CD4-positive, CD25-positive, alpha-beta regulatory T cell (primary cell): ENCODE measurements around the gene FSD1L. TPM values are rescaled to one million over a fixed set of nuclear protein-coding genes. Genes with fewer than 3 reads are reported as not detected.
A peak's percentile ranks its signal among the peaks of the same experiment; 100 is the strongest.

Source experiments
- ATAC-seq, 2 donors: fragments of 150-1000 bp; cut with Tn5 transposase; one replicate each; pipeline ENCODE4 v1.10.0; 2021; ENCODE audit warnings: low read depth in 2 of 2, moderate number of reproducible peaks in 2 of 2, moderate library complexity in 1 of 2
- DNase-seq, 3 donors: peaks; one replicate each; pipeline versions ENCODE4 v3.0.0 to v3.0.0-alpha.2; 2012 to 2022; ENCODE audit warnings: mixed read lengths in 1 of 3
- H3K27ac ChIP-seq: one replicate; pipeline ENCODE4 v1.7.0; 2013; ENCODE audit warnings: mild to moderate bottlenecking, low read length; ENCODE audit not compliant: insufficient read depth, poor library complexity, severe bottlenecking
- H3K27me3 ChIP-seq: one replicate; pipeline ENCODE4 v1.7.0; 2013; ENCODE audit warnings: low read length; ENCODE audit not compliant: control insufficient read depth, insufficient read depth
- H3K36me3 ChIP-seq: one replicate; pipeline ENCODE4 v1.7.0; 2013; ENCODE audit warnings: mild to moderate bottlenecking, low read length, moderate library complexity; ENCODE audit not compliant: control insufficient read depth, insufficient read depth
- H3K4me1 ChIP-seq: 2 replicates; pipeline ENCODE4 v1.7.0; 2013; ENCODE audit warnings: mild to moderate bottlenecking, low read length; ENCODE audit not compliant: insufficient read depth, control insufficient read depth, poor library complexity, severe bottlenecking
- H3K4me3 ChIP-seq: one replicate; pipeline ENCODE4 v1.7.0; 2013; ENCODE audit warnings: low read depth, mild to moderate bottlenecking, low read length, moderate library complexity
- H3K9me3 ChIP-seq, 2 experiments: 1 replicate in 1 of 2; 2 replicates in 1 of 2; pipeline ENCODE4 v1.7.0; 2013; ENCODE audit warnings: low read length in 2 of 2, mild to moderate bottlenecking in 1 of 2, moderate library complexity in 1 of 2; ENCODE audit not compliant: control insufficient read depth in 2 of 2
- H3K27ac Mint-ChIP-seq, 3 donors: one replicate each; pipeline ENCODE4 v1.8.0; 2020 to 2022; ENCODE audit warnings: mild to moderate bottlenecking in 3 of 3, mixed read lengths in 3 of 3, moderate library complexity in 2 of 3
- H3K27me3 Mint-ChIP-seq: one replicate; pipeline ENCODE4 v1.8.0; 2022; ENCODE audit warnings: mild to moderate bottlenecking, mixed read lengths
- H3K36me3 Mint-ChIP-seq: one replicate; pipeline ENCODE4 v1.8.0; 2020; ENCODE audit warnings: mixed read lengths
- H3K4me1 Mint-ChIP-seq, 4 donors: one replicate each; pipeline ENCODE4 v1.8.0; 2020 to 2022; ENCODE audit warnings: mixed read lengths in 4 of 4, mild to moderate bottlenecking in 1 of 4
- H3K4me3 Mint-ChIP-seq, 4 donors: one replicate each; pipeline ENCODE4 v1.8.0; 2020 to 2022; ENCODE audit warnings: mild to moderate bottlenecking in 4 of 4, mixed read lengths in 4 of 4, moderate library complexity in 3 of 4
- H3K9me3 Mint-ChIP-seq, 7 donors: one replicate each; pipeline ENCODE4 v1.8.0; 2020 to 2022; ENCODE audit warnings: mixed read lengths in 7 of 7, mild to moderate bottlenecking in 3 of 7, moderate library complexity in 2 of 7
- polyA plus RNA-seq, 4 donors: library from polyadenylated mRNA; unstranded; fragments of 300-500 nt; fragmentation: Illumina TruSeq; gene quantifications; one replicate each; pipeline ENCODE4 v1.2.3, GENCODE V29; 2021
- total RNA-seq: library from RNA; stranded (reverse); gene quantifications from one replicate; pipeline ENCODE4 v1.2.3, GENCODE V29; 2022

Gene FSD1L
- total and polyA plus RNA-seq, 5 donors from 2014 or later = 0.45 to 1.6 (median 0.74) TPM

- no peak for DNase-seq
- no peak overlapping the region for H3K4me3 ChIP-seq
- H3K9me3 Mint-ChIP-seq = peaks cover 0 to 2% (median 0%) of the 10 kb centered on the region in 7 donors
- H3K4me3 Mint-ChIP-seq = no peak overlapping the region
- no peak for ATAC-seq
- no peaks in the 10 kb centered on the region for H3K36me3 ChIP-seq
- H3K4me1 Mint-ChIP-seq = no peaks in the 10 kb centered on the region
- no peaks in the 10 kb centered on the region for H3K36me3 Mint-ChIP-seq
- no peak overlapping the region for H3K27ac ChIP-seq
- H3K27me3 Mint-ChIP-seq = peaks cover 10% of the 10 kb centered on the region
- H3K27ac Mint-ChIP-seq = no peak overlapping the region
- no peaks in the 10 kb centered on the region for H3K4me1 ChIP-seq
- H3K9me3 ChIP-seq = no peaks in the 10 kb centered on the region
- H3K27me3 ChIP-seq = no peaks in the 10 kb centered on the region
These were observed 9.6 kb upstream of the FSD1L start for GRCh38 chr9:105438141-105438806.

GRCh38 chr9:105439428-105439827 is 8.4 kb upstream of the FSD1L start:
- no peaks in the 10 kb centered on the region for H3K36me3 Mint-ChIP-seq
- Histone ChIP-seq H3K36me3 (no peaks in the 10 kb centered on the region), H3K9me3 (no peaks in the 10 kb centered on the region), H3K4me1 (no peaks in the 10 kb centered on the region), H3K4me3 (no peak overlapping the region), H3K27me3 (no peaks in the 10 kb centered on the region), H3K27ac (no peak overlapping the region)
- H3K4me1 Mint-ChIP-seq = no peaks in the 10 kb centered on the region
- DNase-seq = no peak
- H3K9me3 Mint-ChIP-seq = no peaks in the 10 kb centered on the region
- H3K4me3 Mint-ChIP-seq = no peak overlapping the region
- ATAC-seq = no peak
- peaks cover 5% of the 10 kb centered on the region for H3K27me3 Mint-ChIP-seq
- H3K27ac Mint-ChIP-seq = no peak overlapping the region

GRCh38 chr9:105441616-105442160 is 6.1 kb upstream of the FSD1L start:
- no peak overlapping the region for H3K4me3 Mint-ChIP-seq
- Histone ChIP-seq H3K27me3 (no peaks in the 10 kb centered on the region), H3K27ac (no peak overlapping the region), H3K9me3 (no peaks in the 10 kb centered on the region), H3K4me1 (no peaks in the 10 kb centered on the region), H3K4me3 (no peak overlapping the region), H3K36me3 (no peaks in the 10 kb centered on the region)
- no peaks in the 10 kb centered on the region for H3K9me3 Mint-ChIP-seq
- no peaks in the 10 kb centered on the region for H3K36me3 Mint-ChIP-seq
- peaks cover 0 to 2% (median 0%) of the 10 kb centered on the region in 4 donors for H3K4me1 Mint-ChIP-seq
- DNase-seq (no peak), ATAC-seq (no peak)
- no peak overlapping the region for H3K27ac Mint-ChIP-seq
- peaks cover 5% of the 10 kb centered on the region for H3K27me3 Mint-ChIP-seq

- Mint-ChIP-seq H3K27ac (no peak overlapping the region), H3K4me3 (no peak overlapping the region), H3K27me3 (peaks cover 5% of the 10 kb centered on the region), H3K4me1 (peaks cover 0 to 5% (median 1%) of the 10 kb centered on the region in 4 donors), H3K9me3 (no peaks in the 10 kb centered on the region), H3K36me3 (no peaks in the 10 kb centered on the region)
- Histone ChIP-seq H3K36me3 (no peaks in the 10 kb centered on the region), H3K4me1 (peaks cover 6% of the 10 kb centered on the region), H3K27me3 (no peaks in the 10 kb centered on the region), H3K9me3 (no peaks in the 10 kb centered on the region), H3K27ac (no peak overlapping the region), H3K4me3 (no peak overlapping the region)
- no peak for ATAC-seq
- no peak for DNase-seq
These were observed 4.7 kb upstream of the FSD1L start for GRCh38 chr9:105443121-105443520.

- Histone ChIP-seq H3K27ac (no peak overlapping the region), H3K27me3 (no peaks in the 10 kb centered on the region), H3K36me3 (no peaks in the 10 kb centered on the region), H3K4me1 (peaks cover 13% of the 10 kb centered on the region), H3K9me3 (no peaks in the 10 kb centered on the region), H3K4me3 (no peak overlapping the region)
- peaks cover 5% of the 10 kb centered on the region for H3K27me3 Mint-ChIP-seq
- peak overlapping the region in 1 of 4 donors; percentile 55 for H3K4me3 Mint-ChIP-seq
- H3K36me3 Mint-ChIP-seq = no peaks in the 10 kb centered on the region
- peaks cover 6 to 11% (median 8%) of the 10 kb centered on the region in 4 donors for H3K4me1 Mint-ChIP-seq
- DNase-seq (no peak), ATAC-seq (no peak)
- no peak overlapping the region for H3K27ac Mint-ChIP-seq
- no peaks in the 10 kb centered on the region for H3K9me3 Mint-ChIP-seq
These were observed 3.7 kb upstream of the FSD1L start for GRCh38 chr9:105444130-105444529.

GRCh38 chr9:105445203-105445881 is 2.5 kb upstream of the FSD1L start:
- Histone ChIP-seq H3K27ac (no peak overlapping the region), H3K9me3 (no peaks in the 10 kb centered on the region), H3K27me3 (no peaks in the 10 kb centered on the region), H3K4me3 (no peak overlapping the region), H3K36me3 (no peaks in the 10 kb centered on the region), H3K4me1 (peaks cover 13% of the 10 kb centered on the region)
- Mint-ChIP-seq H3K9me3 (no peaks in the 10 kb centered on the region), H3K4me3 (peak overlapping the region in 2 of 4 donors; percentile 21 to 88), H3K27me3 (peaks cover 5% of the 10 kb centered on the region), H3K36me3 (no peaks in the 10 kb centered on the region), H3K27ac (no peak overlapping the region), H3K4me1 (peaks cover 6 to 11% (median 10%) of the 10 kb centered on the region in 4 donors)
- no peak for DNase-seq
- no peak for ATAC-seq

GRCh38 chr9:105447386-105447813 is 434 bp upstream of the FSD1L start:
- DNase-seq (peak in 1 of 3 donors; percentile 3), ATAC-seq (no peak)
- H3K27ac Mint-ChIP-seq = peak overlapping the region in 1 of 3 donors; percentile 78
- no peaks in the 10 kb centered on the region for H3K36me3 ChIP-seq
- no peak overlapping the region for H3K27ac ChIP-seq
- H3K9me3 ChIP-seq = no peaks in the 10 kb centered on the region
- no peaks in the 10 kb centered on the region for H3K27me3 Mint-ChIP-seq
- peaks cover 13% of the 10 kb centered on the region for H3K4me1 ChIP-seq
- peaks cover 6 to 11% (median 10%) of the 10 kb centered on the region in 4 donors for H3K4me1 Mint-ChIP-seq
- no peaks in the 10 kb centered on the region for H3K36me3 Mint-ChIP-seq
- no peaks in the 10 kb centered on the region for H3K27me3 ChIP-seq
- H3K4me3 ChIP-seq = peak overlapping the region; percentile 57
- peak overlapping the region; percentile 84 to 92 (median 87) for H3K4me3 Mint-ChIP-seq
- no peaks in the 10 kb centered on the region for H3K9me3 Mint-ChIP-seq
